HFF-Myc (cell line): ENCODE data around the gene CDC42BPG.

Source experiments
- DNase-seq: peaks from one replicate; pipeline ENCODE4 v3.0.0-alpha.2; 2011; ENCODE audit warnings: low read depth; ENCODE audit errors: extremely low read depth
- H3K4me3 ChIP-seq: replicated peaks from 2 replicates; pipeline ENCODE4 v1.5.1; 2011; ENCODE audit warnings: low read depth, mild to moderate bottlenecking, control low read depth, low read length
- TF ChIP-seq, protein P1 (sequence below): IDR thresholded peaks from 2 replicates; pipeline ENCODE4 v1.5.1; 2012; ENCODE audit warnings: mild to moderate bottlenecking, low read depth, low read length, control low read depth; ENCODE audit errors: missing control alignments

The CDC42BPG gene

GRCh38 chr11:64891215-64891848 is 46.9 kb upstream of the CDC42BPG start:
- H3K4me3 ChIP-seq = no peak overlapping the region
- TF ChIP-seq, protein P1, sequence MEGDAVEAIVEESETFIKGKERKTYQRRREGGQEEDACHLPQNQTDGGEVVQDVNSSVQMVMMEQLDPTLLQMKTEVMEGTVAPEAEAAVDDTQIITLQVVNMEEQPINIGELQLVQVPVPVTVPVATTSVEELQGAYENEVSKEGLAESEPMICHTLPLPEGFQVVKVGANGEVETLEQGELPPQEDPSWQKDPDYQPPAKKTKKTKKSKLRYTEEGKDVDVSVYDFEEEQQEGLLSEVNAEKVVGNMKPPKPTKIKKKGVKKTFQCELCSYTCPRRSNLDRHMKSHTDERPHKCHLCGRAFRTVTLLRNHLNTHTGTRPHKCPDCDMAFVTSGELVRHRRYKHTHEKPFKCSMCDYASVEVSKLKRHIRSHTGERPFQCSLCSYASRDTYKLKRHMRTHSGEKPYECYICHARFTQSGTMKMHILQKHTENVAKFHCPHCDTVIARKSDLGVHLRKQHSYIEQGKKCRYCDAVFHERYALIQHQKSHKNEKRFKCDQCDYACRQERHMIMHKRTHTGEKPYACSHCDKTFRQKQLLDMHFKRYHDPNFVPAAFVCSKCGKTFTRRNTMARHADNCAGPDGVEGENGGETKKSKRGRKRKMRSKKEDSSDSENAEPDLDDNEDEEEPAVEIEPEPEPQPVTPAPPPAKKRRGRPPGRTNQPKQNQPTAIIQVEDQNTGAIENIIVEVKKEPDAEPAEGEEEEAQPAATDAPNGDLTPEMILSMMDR = no peak
- DNase-seq = no peak

DNA sequence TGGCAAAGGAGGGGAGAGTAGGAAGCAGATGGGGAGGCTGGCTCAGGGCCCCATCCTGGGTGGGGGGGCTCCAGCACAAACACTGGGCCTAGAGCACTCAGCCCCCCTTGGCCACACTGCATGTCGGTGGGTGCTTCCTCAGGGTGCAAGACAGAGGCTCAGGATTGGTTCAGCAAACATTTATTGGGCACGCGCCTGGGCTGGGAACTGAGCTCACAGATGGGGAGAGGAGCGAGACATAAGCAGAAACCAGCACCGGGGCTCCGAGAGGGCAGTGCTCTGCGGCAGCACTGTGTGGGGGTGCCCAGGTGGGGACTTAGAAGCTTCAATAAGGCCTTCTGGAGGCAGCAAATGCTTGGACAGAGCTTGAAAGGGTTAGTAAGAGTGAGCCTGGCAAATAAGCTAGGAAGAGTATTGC is 46.1 kb upstream of the CDC42BPG start:
- TF ChIP-seq, protein P1 = no peak
- H3K4me3 ChIP-seq = no peak overlapping the region
- DNase-seq = no peak

- DNase-seq = no peak
- TF ChIP-seq, protein P1 = no peak
- H3K4me3 ChIP-seq = no peak overlapping the region
Measured at GRCh38 chr11:64888729-64889511, 44.5 kb upstream of the CDC42BPG start.

- TF ChIP-seq, protein P1 = no peak
- no peak for DNase-seq
- H3K4me3 ChIP-seq = no peak overlapping the region
Measured at GRCh38 chr11:64888406-64888728, 43.9 kb upstream of the CDC42BPG start.

GRCh38 chr11:64887757-64888405 is 43.4 kb upstream of the CDC42BPG start:
- TF ChIP-seq, protein P1 = peak; percentile 89
- H3K4me3 ChIP-seq = no peak overlapping the region
- DNase-seq = no peak

DNA sequence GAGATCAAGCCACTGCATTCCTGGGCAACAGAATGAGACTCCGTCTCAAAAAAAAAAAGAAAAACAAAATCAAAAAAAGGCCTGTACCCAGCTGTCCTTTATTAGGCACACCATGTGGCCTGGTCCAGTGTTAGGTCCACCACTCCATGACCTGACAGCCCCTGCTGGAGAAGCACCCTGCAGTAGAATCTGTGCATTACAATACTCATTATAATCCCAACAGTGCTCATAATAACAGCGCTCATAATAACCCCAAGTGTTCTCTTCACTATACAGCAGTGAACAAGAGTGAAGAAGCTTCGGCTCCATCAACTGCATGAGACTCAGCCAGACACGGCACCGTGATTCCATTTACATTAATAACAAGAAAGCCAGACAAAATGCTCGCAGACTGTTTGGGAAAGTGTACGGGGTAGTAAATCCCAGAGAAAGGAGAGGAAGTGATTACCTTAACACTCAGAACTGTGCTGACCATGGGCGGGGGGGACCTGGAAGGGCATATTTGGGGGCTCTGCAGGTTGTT is 42.8 kb upstream of the CDC42BPG start:
- no peak for DNase-seq
- TF ChIP-seq, protein P1 = no peak
- H3K4me3 ChIP-seq = no peak overlapping the region
